Measurements from ENCODE around the gene HCRTR1.
A peak's percentile ranks its signal among the peaks of the same experiment; 100 is the strongest.
"Not testable (repeated sequence)": the region's sequence is repeated elsewhere in the genome, so short reads cannot be mapped to it uniquely, and the experiment has no call there.

The HCRTR1 gene

DNA sequence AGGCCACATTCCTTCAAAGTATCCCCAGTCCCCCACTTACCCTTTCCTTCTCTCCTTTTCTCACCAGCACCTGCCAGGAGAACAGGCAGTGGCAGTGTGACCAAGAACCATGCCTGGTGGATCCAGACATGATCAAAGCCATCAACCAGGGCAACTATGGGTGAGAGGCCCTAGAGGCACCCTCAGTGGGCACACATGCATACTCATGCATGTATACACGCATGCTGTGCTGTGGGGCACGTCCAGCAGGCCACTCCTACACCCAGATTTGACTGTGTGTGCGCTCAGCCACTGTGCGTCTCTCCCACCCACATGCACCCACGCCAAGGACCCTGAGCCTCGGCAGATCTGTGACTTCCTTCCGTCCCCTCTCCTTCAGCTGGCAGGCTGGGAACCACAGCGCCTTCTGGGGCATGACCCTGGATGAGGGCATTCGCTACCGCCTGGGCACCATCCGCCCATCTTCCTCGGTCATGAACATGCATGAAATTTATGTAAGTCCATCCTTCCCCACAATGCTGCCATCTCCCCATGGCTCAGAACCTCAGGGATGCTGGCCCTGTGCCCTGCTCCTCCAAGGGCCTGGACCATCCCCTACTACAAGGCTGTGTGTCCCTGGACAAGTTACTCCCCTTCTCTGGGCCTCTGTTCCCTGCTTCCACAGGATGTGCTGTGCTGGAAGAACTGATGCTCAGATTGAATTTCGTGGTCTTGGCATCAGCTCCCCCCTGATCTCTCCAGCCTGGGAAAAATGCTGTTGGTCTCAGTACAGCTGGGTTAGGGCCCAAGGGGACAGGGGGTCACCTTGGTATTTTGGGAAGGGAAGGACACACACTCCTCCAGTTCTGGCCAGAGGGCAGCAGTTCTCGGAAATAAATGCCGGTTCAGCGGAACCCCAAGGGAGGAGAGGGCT lies 34.2 kb upstream of the HCRTR1 start:
- peaks cover 3% of the 10 kb centered on the region; the same call in 1 of the 2 replicates for H3K27me3 ChIP-seq (ENCODE audit: control insufficient read depth, insufficient read depth, low read length)
- H3K9ac ChIP-seq (ENCODE audit: low read length) = no peak overlapping the region
- H3K36me3 ChIP-seq (ENCODE audit: control insufficient read depth, insufficient read depth, low read length) = no peaks in the 10 kb centered on the region
- no peaks in the 10 kb centered on the region for H3K9me3 ChIP-seq (ENCODE audit: control insufficient read depth, insufficient read depth, low read depth, low read length)
- H3K27ac ChIP-seq (ENCODE audit: low read depth, low read length) = no peak overlapping the region
- H3K4me3 ChIP-seq (ENCODE audit: low read depth, low read length) = no peak overlapping the region
- H3K4me1 ChIP-seq (ENCODE audit: control insufficient read depth, insufficient read depth, low read length) = peaks cover 42% of the 10 kb centered on the region

DNA sequence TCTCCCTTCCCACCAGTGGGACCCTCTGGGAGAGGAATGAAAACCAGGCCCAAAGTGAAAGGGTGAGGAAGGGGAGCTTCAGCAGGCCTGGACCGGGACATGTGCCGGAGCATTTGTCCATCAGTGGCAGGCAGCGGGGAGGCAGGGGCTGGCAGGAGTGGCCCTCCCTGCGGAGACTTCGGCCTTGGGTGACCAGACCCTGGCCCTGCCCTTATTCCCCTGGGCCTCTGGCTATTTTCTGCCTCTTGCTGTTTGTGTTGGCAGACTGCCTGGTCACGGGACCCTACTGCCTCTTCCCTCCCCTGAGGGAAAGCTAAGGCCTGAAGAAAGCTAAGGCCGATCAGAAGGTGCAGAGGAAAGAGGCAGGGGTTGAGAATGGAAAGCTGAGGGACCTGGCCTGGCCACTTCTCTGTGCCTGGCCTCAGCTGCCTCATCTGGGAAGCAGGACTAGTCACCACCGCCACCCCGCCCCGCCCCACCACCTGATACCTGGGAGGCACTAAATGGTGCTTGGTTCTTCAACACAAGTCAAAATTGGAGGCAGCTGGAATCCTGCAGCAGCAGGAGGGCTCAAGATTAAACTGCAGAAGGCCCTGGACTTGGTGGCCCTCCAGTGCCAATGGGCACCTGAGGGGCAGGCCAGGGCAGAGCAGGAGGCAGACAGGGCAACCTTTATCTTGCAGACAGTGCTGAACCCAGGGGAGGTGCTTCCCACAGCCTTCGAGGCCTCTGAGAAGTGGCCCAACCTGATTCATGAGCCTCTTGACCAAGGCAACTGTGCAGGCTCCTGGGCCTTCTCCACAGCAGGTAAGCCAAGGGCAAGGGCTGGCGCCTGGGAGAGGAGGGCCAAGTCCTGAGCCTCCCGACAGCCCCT lies 33.3 kb upstream of the HCRTR1 start:
- no peaks in the 10 kb centered on the region for H3K36me3 ChIP-seq (ENCODE audit: control insufficient read depth, insufficient read depth, low read length)
- no peak overlapping the region for H3K4me3 ChIP-seq (ENCODE audit: low read depth, low read length)
- peaks cover 42% of the 10 kb centered on the region for H3K4me1 ChIP-seq (ENCODE audit: control insufficient read depth, insufficient read depth, low read length)
- H3K9ac ChIP-seq (ENCODE audit: low read length) = no peak overlapping the region
- H3K9me3 ChIP-seq (ENCODE audit: control insufficient read depth, insufficient read depth, low read depth, low read length) = no peaks in the 10 kb centered on the region
- H3K27me3 ChIP-seq (ENCODE audit: control insufficient read depth, insufficient read depth, low read length) = peaks cover 8% of the 10 kb centered on the region
- H3K27ac ChIP-seq (ENCODE audit: low read depth, low read length) = no peak overlapping the region

DNA sequence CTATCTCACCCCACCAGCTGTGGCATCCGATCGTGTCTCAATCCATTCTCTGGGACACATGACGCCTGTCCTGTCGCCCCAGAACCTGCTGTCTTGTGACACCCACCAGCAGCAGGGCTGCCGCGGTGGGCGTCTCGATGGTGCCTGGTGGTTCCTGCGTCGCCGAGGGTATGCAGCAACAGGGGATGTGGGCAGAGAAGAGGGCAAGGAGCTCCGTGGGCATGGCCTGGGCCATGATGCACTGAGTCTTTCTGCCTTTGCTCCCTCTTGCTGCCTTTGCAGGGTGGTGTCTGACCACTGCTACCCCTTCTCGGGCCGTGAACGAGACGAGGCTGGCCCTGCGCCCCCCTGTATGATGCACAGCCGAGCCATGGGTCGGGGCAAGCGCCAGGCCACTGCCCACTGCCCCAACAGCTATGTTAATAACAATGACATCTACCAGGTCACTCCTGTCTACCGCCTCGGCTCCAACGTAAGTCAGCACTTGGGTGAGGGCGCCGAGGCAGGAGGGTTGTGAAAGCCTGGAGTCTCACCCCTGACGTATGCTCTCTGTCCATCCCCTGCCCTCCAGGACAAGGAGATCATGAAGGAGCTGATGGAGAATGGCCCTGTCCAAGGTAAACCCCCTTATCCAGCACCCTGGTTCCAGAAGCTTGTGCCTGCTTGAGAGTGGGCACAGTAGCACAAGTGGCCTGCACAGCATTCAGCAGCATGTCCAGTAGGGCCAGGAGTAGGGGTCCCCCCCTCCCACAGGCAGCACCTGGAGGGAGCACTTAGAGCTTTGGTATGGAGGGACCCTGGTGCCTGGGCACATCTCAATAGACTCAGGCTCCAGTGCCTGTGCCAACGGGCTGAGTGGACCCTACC lies 32.4 kb upstream of the HCRTR1 start:
- Histone ChIP-seq H3K4me1 (ENCODE audit: control insufficient read depth, insufficient read depth, low read length) (peaks cover 33% of the 10 kb centered on the region), H3K4me3 (ENCODE audit: low read depth, low read length) (no peak overlapping the region), H3K9ac (ENCODE audit: low read length) (no peak overlapping the region), H3K36me3 (ENCODE audit: control insufficient read depth, insufficient read depth, low read length) (no peaks in the 10 kb centered on the region), H3K27ac (ENCODE audit: low read depth, low read length) (no peak overlapping the region), H3K9me3 (ENCODE audit: control insufficient read depth, insufficient read depth, low read depth, low read length) (no peaks in the 10 kb centered on the region), H3K27me3 (ENCODE audit: control insufficient read depth, insufficient read depth, low read length) (peaks cover 13% of the 10 kb centered on the region)

DNA sequence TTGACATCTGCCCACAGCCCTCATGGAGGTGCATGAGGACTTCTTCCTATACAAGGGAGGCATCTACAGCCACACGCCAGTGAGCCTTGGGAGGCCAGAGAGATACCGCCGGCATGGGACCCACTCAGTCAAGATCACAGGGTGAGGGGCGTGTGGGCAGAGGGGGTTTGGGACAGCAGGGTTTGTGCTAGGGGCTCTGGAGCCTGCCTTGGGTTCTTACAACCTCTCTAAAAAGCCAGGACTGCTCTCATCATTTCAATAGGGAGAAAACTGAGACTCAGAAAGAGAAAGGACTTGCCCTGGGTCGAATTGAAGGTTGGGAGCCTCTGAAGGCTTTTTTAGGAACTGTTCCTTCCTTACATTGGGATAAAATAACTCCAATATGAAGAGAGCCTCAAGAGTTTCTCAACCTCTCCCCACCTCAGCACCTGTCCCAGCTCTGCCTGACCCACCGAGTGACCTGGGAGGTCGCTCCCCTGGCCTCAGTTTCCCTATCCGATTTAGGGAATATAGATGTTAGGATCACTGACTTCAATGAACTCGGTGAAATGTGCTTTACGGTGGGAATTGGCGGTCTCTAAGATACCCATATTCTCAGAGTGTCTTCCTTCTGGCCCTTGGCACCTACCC lies 31.6 kb upstream of the HCRTR1 start:
- no peak overlapping the region for H3K27ac ChIP-seq (ENCODE audit: low read depth, low read length)
- H3K9ac ChIP-seq (ENCODE audit: low read length) = no peak overlapping the region
- no peak overlapping the region for H3K4me3 ChIP-seq (ENCODE audit: low read depth, low read length)
- H3K9me3 ChIP-seq (ENCODE audit: control insufficient read depth, insufficient read depth, low read depth, low read length) = no peaks in the 10 kb centered on the region
- peaks cover 26% of the 10 kb centered on the region for H3K4me1 ChIP-seq (ENCODE audit: control insufficient read depth, insufficient read depth, low read length)
- H3K27me3 ChIP-seq (ENCODE audit: control insufficient read depth, insufficient read depth, low read length) = peaks cover 13% of the 10 kb centered on the region
- H3K36me3 ChIP-seq (ENCODE audit: control insufficient read depth, insufficient read depth, low read length) = no peaks in the 10 kb centered on the region

DNA sequence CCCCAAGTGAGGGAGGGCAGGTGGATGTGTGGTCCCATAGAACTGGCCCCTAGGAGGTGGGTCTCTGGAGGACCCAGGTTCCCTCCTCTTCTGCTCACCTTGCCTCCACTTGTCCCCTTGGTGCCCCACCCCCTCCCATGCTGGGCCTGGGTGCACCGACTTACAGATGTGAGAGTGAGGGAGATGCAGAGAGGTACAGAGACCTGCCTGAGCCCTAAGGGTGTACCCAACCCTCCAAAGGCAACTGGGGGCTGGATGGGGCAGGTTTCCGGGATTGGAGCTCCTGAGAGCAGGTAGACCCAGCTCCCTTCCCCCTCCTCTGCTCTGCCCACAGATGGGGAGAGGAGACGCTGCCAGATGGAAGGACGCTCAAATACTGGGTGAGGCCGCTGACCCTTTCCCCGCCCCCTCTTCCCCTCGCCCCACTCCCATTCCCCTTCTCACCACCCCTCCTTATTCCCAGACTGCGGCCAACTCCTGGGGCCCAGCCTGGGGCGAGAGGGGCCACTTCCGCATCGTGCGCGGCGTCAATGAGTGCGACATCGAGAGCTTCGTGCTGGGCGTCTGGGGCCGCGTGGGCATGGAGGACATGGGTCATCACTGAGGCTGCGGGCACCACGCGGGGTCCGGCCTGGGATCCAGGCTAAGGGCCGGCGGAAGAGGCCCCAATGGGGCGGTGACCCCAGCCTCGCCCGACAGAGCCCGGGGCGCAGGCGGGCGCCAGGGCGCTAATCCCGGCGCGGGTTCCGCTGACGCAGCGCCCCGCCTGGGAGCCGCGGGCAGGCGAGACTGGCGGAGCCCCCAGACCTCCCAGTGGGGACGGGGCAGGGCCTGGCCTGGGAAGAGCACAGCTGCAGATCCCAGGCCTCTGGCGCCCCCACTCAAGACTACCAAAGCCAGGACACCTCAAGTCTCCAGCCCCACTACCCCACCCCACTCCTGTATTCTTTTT lies 30.8 kb upstream of the HCRTR1 start:
- peaks cover 25% of the 10 kb centered on the region for H3K4me1 ChIP-seq (ENCODE audit: control insufficient read depth, insufficient read depth, low read length)
- peaks cover 19% of the 10 kb centered on the region for H3K27me3 ChIP-seq (ENCODE audit: control insufficient read depth, insufficient read depth, low read length)
- H3K4me3 ChIP-seq (ENCODE audit: low read depth, low read length) = no peak overlapping the region
- H3K9me3 ChIP-seq (ENCODE audit: control insufficient read depth, insufficient read depth, low read depth, low read length) = no peaks in the 10 kb centered on the region
- H3K9ac ChIP-seq (ENCODE audit: low read length) = no peak overlapping the region
- H3K36me3 ChIP-seq (ENCODE audit: control insufficient read depth, insufficient read depth, low read length) = no peaks in the 10 kb centered on the region
- H3K27ac ChIP-seq (ENCODE audit: low read depth, low read length) = no peak overlapping the region

DNA sequence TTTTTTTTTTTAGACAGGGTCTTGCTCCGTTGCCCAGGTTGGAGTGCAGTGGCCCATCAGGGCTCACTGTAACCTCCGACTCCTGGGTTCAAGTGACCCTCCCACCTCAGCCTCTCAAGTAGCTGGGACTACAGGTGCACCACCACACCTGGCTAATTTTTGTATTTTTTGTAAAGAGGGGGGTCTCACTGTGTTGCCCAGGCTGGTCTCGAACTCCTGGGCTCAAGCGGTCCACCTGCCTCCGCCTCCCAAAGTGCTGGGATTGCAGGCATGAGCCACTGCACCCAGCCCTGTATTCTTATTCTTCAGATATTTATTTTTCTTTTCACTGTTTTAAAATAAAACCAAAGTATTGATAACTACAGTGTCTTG lies 30.2 kb upstream of the HCRTR1 start:
- not testable (repeated sequence) for H3K36me3 ChIP-seq (ENCODE audit: control insufficient read depth, insufficient read depth, low read length); H3K9ac ChIP-seq (ENCODE audit: low read length); H3K4me3 ChIP-seq (ENCODE audit: low read depth, low read length); H3K9me3 ChIP-seq (ENCODE audit: control insufficient read depth, insufficient read depth, low read depth, low read length); H3K27ac ChIP-seq (ENCODE audit: low read depth, low read length)
- peaks cover 26% of the 10 kb centered on the region for H3K4me1 ChIP-seq (ENCODE audit: control insufficient read depth, insufficient read depth, low read length)
- H3K27me3 ChIP-seq (ENCODE audit: control insufficient read depth, insufficient read depth, low read length) = peaks cover 25% of the 10 kb centered on the region

DNA sequence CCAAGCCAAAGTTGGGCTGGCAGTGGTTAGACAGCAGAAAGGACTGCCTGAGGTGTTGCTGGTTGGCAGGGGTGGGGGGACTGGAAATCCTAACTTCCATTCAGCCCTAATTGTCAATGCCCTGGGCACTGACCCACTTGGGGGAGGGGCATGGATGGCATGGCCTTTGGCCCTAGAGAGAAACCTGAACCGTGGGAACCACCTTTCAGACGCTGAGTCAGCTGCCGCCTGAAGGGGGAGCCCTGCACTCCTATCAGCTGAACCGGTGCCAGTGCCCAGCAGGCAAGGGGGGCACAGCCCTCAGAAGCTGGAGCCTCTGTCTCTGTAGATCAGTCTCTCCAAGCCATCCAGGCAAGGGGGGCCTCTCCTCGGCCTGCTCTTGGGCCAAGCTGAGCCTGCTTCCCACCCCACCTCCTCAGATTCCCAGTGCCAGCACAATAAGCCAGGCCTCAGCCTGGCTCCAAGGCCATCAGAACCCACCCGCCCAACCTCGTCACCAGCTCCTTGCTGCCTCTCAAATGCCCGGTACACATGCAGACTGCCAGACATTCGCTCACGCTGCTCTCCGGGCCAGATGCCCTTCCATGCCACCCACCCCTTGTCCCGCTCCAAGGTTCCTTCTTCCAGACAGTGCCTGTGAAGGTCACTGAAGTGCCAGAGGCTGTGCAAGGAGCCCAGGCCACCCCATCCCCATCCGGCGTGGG lies 29.6 kb upstream of the HCRTR1 start:
- H3K9me3 ChIP-seq (ENCODE audit: control insufficient read depth, insufficient read depth, low read depth, low read length) = no peaks in the 10 kb centered on the region
- H3K4me1 ChIP-seq (ENCODE audit: control insufficient read depth, insufficient read depth, low read length) = peaks cover 20% of the 10 kb centered on the region
- H3K27me3 ChIP-seq (ENCODE audit: control insufficient read depth, insufficient read depth, low read length) = peaks cover 28% of the 10 kb centered on the region
- peak overlapping the region; percentile 5 for H3K9ac ChIP-seq (ENCODE audit: low read length)
- no peak overlapping the region for H3K27ac ChIP-seq (ENCODE audit: low read depth, low read length)
- no peak overlapping the region for H3K4me3 ChIP-seq (ENCODE audit: low read depth, low read length)
- no peaks in the 10 kb centered on the region for H3K36me3 ChIP-seq (ENCODE audit: control insufficient read depth, insufficient read depth, low read length)

DNA sequence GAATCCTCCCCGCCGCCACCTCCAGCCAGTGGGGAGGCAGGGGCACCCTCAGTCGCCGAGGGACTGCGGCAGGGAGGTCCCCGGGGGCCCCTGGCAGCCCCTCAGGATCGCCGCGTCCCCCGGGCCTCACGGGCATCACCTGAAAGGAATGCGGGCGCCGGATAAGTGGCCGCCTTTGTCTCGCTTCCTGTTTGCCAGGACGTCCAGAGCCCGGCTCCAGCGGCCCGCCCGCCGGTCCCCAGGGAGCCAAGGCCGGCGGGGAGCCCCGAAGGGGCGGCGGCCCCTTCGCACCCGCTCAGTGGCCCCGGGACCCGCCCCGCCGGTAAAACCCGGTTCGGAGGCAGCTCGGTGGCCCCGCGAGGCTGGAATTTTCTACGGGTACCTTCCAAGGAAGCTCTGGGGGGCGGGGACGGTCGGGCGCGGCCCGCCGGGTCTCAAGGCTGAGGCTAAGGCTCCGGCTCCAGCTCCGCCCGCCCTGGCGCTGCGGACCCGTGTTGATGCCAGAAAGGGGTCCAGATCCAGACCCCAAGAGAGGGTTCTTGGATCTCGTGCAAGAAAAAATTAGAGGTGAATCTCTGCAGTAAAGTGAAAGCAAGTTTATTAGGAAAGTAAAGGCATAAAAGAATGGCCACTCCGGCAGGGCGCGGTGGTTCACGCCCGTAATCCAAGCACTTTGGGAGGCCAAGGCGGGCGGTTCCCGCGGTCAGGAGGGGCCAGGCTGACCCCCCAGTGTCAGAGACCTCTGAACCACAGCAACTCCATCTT lies 28.6 kb upstream of the HCRTR1 start:
- Histone ChIP-seq H3K36me3 (ENCODE audit: control insufficient read depth, insufficient read depth, low read length) (no peaks in the 10 kb centered on the region), H3K27me3 (ENCODE audit: control insufficient read depth, insufficient read depth, low read length) (peaks cover 28% of the 10 kb centered on the region), H3K4me3 (ENCODE audit: low read depth, low read length) (peak overlapping the region; percentile 44), H3K9me3 (ENCODE audit: control insufficient read depth, insufficient read depth, low read depth, low read length) (no peaks in the 10 kb centered on the region), H3K27ac (ENCODE audit: low read depth, low read length) (no peak overlapping the region), H3K9ac (ENCODE audit: low read length) (no peak overlapping the region), H3K4me1 (ENCODE audit: control insufficient read depth, insufficient read depth, low read length) (peaks cover 17% of the 10 kb centered on the region)
